Liver (tissue), 9 donors: ENCODE measurements around the gene MGAT1. TPM values are rescaled to one million over a fixed set of nuclear protein-coding genes. Genes with fewer than 3 reads are reported as not detected.
A peak's percentile ranks its signal among the peaks of the same experiment; 100 is the strongest.

Experiments
- DNase-seq: peaks from one replicate; pipeline ENCODE4 v3.0.0-alpha.2; 2017; ENCODE audit warnings: low spot score
- H3K27ac ChIP-seq, 2 donors: one replicate each; pipeline ENCODE4 v1.7.0; 2013; ENCODE audit warnings: inconsistent platforms in 2 of 2, low read length in 2 of 2, control low read depth in 1 of 2, low read depth in 1 of 2, mild to moderate bottlenecking in 1 of 2
- H3K27me3 ChIP-seq, 4 donors: one replicate each; pipeline versions ENCODE4 v1.6.1 to v1.7.0; 2013; ENCODE audit warnings: low read length in 3 of 4, inconsistent platforms in 1 of 4, mild to moderate bottlenecking in 1 of 4, moderate library complexity in 1 of 4; ENCODE audit not compliant: control insufficient read depth in 4 of 4, insufficient read depth in 4 of 4
- H3K36me3 ChIP-seq, 4 donors: one replicate each; pipeline versions ENCODE4 v1.6.1 to v1.7.0; 2013; ENCODE audit warnings: low read length in 3 of 4, mild to moderate bottlenecking in 3 of 4, low read depth in 1 of 4, moderate library complexity in 1 of 4; ENCODE audit not compliant: control insufficient read depth in 4 of 4, insufficient read depth in 3 of 4
- H3K4me1 ChIP-seq, 4 donors: one replicate each; pipeline versions ENCODE4 v1.6.1 to v1.7.0; 2013; ENCODE audit warnings: low read length in 3 of 4, mild to moderate bottlenecking in 3 of 4, moderate library complexity in 1 of 4; ENCODE audit not compliant: control insufficient read depth in 4 of 4, insufficient read depth in 4 of 4
- H3K4me3 ChIP-seq, 3 donors: one replicate each; pipeline versions ENCODE4 v1.6.1 to v1.7.0; 2013; ENCODE audit warnings: low read length in 3 of 3, control low read depth in 1 of 3, low read depth in 1 of 3, mild to moderate bottlenecking in 1 of 3
- H3K9ac ChIP-seq, 2 donors: one replicate each; pipeline ENCODE4 v1.7.0; 2013; ENCODE audit warnings: low read length in 2 of 2, mild to moderate bottlenecking in 2 of 2, moderate library complexity in 2 of 2, control low read depth in 1 of 2, low read depth in 1 of 2
- H3K9me3 ChIP-seq, 4 donors: one replicate each; pipeline versions ENCODE4 v1.6.1 to v1.7.0; 2013; ENCODE audit warnings: low read length in 3 of 4; ENCODE audit not compliant: control insufficient read depth in 4 of 4
- EGR1 ChIP-seq, 2 donors: IDR thresholded peaks; 2 replicates each; pipeline ENCODE4 v1.6.1; 2016 to 2018; ENCODE audit warnings: antibody characterized with exemption in 2 of 2, low read depth in 2 of 2
- FOXA1 ChIP-seq: IDR thresholded peaks from 2 replicates; pipeline ENCODE4 v1.6.1; 2016; ENCODE audit warnings: antibody characterized with exemption
- FOXA2 ChIP-seq: IDR thresholded peaks from 2 replicates; pipeline ENCODE4 v1.6.1; 2016; ENCODE audit warnings: antibody characterized with exemption
- GABPA ChIP-seq, 2 donors: IDR thresholded peaks in 1 of 2; conservative IDR thresholded peaks in 1 of 2; 2 replicates each; pipeline ENCODE4 v1.6.1; 2016; ENCODE audit warnings: antibody characterized with exemption in 2 of 2, mild to moderate bottlenecking in 1 of 2, moderate library complexity in 1 of 2
- HNF4G ChIP-seq: IDR thresholded peaks from 2 replicates; pipeline ENCODE4 v1.6.1; 2016; ENCODE audit warnings: antibody characterized with exemption
- JUND ChIP-seq, 2 donors: IDR thresholded peaks; 2 replicates each; pipeline ENCODE4 v1.6.1; 2016; ENCODE audit warnings: antibody characterized with exemption in 2 of 2
- RAD21 ChIP-seq, 2 donors: IDR thresholded peaks; 2 replicates each; pipeline ENCODE4 v1.6.1; 2016; ENCODE audit warnings: antibody characterized with exemption in 2 of 2, mild to moderate bottlenecking in 2 of 2
- REST ChIP-seq: IDR thresholded peaks from 2 replicates; pipeline ENCODE4 v1.6.1; 2016; ENCODE audit warnings: antibody characterized with exemption, mild to moderate bottlenecking
- RXRA ChIP-seq, 2 donors: IDR thresholded peaks; 2 replicates each; pipeline ENCODE4 v1.6.1; 2017 to 2018; ENCODE audit warnings: antibody characterized with exemption in 2 of 2, mild to moderate bottlenecking in 1 of 2
- TAF1 ChIP-seq: conservative IDR thresholded peaks from 2 replicates; pipeline ENCODE4 v1.6.1; 2016; ENCODE audit warnings: antibody characterized with exemption, mild to moderate bottlenecking
- ZBTB33 ChIP-seq: IDR thresholded peaks from 2 replicates; pipeline ENCODE4 v1.6.1; 2016; ENCODE audit warnings: antibody characterized with exemption
- WGBS: extraction: QIAGEN DNeasy Blood & Tissue Kit; methylation state at CpG from one replicate; pipeline ENCODE4 v1.1.7; 2013; 5-methylcytosine and 5-hydroxymethylcytosine counted together
- polyA plus RNA-seq, 2 donors: library from polyadenylated mRNA; stranded (reverse) in 1 of 2; unstranded in 1 of 2; fragments of 200-250 nt in 1 of 2; fragments of >200 nt in 1 of 2; fragmentation: Nextera tagmentation in 1 of 2; extraction: Ambion mirVana in 1 of 2; gene quantifications; one replicate each; pipeline versions ENCODE4 v1.2.1 to v1.2.3, GENCODE V29; 2013 to 2015
- total RNA-seq, 2 donors: library from RNA; depleted of rRNA; stranded (reverse); fragments of >200 nt; gene quantifications; one replicate each; pipeline ENCODE4 v1.2.3, GENCODE V29; 2014
- TF ChIP-seq, protein P1 (sequence below): IDR thresholded peaks from 2 replicates; pipeline ENCODE4 v1.6.1; 2016; ENCODE audit warnings: antibody characterized with exemption
- TF ChIP-seq, protein P2 (sequence below): fragments of 150-350 bp; IDR thresholded peaks from 2 replicates; pipeline ENCODE4 v1.5.1; 2017; ENCODE audit warnings: improper control_type of control experiment, low read depth, low read length; ENCODE audit not compliant: missing input control
- TF ChIP-seq, protein P3 (sequence below): IDR thresholded peaks from 2 replicates; pipeline ENCODE4 v1.6.1; 2016; ENCODE audit warnings: antibody characterized with exemption
- donor health status: healthy.
- donor health status: healthy.
- donor health status: healthy.
- donor health status: healthy.
- donor health status: healthy.

MGAT1 gene
- total and polyA plus RNA-seq, 4 donors: 73.0 to 125 (median 97.7) TPM

DNA sequence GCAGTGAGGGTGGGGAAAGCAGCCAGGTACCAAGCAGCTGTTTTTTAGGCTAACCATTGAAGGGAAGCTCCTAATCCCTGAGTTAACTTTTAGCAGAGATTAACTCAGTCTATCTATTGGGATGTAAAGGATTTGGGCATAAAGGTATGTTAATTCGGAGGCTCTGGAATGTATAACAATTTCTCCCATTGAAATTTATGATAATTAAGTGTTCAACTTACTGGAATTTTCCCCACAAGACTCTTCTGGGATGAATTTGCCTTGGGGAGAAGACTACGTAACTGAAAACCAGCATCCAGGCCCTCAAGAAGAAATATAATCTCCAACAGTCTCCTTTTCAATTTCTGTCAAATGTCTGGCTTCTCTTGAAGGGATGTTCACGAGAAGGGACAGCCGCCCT is 34.9 kb upstream of the MGAT1 start (continued):
- TF ChIP-seq, protein P1, sequence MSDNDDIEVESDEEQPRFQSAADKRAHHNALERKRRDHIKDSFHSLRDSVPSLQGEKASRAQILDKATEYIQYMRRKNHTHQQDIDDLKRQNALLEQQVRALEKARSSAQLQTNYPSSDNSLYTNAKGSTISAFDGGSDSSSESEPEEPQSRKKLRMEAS: no peak

- H3K27me3 ChIP-seq: no peaks in the 10 kb centered on the region
- no peak overlapping the region for H3K9ac ChIP-seq
- peaks cover 0 to 22% (median 17%) of the 10 kb centered on the region in 4 donors for H3K36me3 ChIP-seq
- no peak for DNase-seq
- TF ChIP-seq, protein P1: no peak
- TF ChIP-seq ZBTB33 (no peak), FOXA2 (no peak), HNF4G (no peak), JUND (IDR thresholded peaks at IDR 0.05) (no peak), RXRA (IDR thresholded peaks at IDR 0.05) (no peak), FOXA1 (no peak), TAF1 (no peak), GABPA (IDR thresholded peaks at IDR 0.05 in 1 of 2, conservative IDR thresholded peaks at IDR 0.05 in 1 of 2) (no peak), REST (no peak), EGR1 (IDR thresholded peaks at IDR 0.05; ENCODE audit: low read depth in 2 of 2) (no peak), RAD21 (IDR thresholded peaks at IDR 0.05) (no peak)
- TF ChIP-seq, protein P2, sequence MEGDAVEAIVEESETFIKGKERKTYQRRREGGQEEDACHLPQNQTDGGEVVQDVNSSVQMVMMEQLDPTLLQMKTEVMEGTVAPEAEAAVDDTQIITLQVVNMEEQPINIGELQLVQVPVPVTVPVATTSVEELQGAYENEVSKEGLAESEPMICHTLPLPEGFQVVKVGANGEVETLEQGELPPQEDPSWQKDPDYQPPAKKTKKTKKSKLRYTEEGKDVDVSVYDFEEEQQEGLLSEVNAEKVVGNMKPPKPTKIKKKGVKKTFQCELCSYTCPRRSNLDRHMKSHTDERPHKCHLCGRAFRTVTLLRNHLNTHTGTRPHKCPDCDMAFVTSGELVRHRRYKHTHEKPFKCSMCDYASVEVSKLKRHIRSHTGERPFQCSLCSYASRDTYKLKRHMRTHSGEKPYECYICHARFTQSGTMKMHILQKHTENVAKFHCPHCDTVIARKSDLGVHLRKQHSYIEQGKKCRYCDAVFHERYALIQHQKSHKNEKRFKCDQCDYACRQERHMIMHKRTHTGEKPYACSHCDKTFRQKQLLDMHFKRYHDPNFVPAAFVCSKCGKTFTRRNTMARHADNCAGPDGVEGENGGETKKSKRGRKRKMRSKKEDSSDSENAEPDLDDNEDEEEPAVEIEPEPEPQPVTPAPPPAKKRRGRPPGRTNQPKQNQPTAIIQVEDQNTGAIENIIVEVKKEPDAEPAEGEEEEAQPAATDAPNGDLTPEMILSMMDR: no peak
- TF ChIP-seq, protein P3, sequence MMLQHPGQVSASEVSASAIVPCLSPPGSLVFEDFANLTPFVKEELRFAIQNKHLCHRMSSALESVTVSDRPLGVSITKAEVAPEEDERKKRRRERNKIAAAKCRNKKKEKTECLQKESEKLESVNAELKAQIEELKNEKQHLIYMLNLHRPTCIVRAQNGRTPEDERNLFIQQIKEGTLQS: no peak
- peak overlapping the region in 2 of 3 donors; percentile 73 to 88 for H3K4me3 ChIP-seq
- no peak overlapping the region for H3K27ac ChIP-seq
- WGBS: 47% methylated on average over 2 of the region's 2 CpGs
- peaks cover 0 to 3% (median 0%) of the 10 kb centered on the region in 4 donors for H3K9me3 ChIP-seq
- peaks cover 2 to 24% (median 19%) of the 10 kb centered on the region in 4 donors for H3K4me1 ChIP-seq
These were observed 30.0 kb upstream of the MGAT1 start for GRCh38 chr5:180832638-180833068.
